ENCODE results near the gene ANKH.

ANKH gene

GRCh38 chr5:14699159-14699558 lies 172.4 kb downstream of the ANKH start:
- H3K9me3 ChIP-seq (ENCODE audit: control insufficient read depth, insufficient read depth, low read length), result no peaks in the 10 kb centered on the region
- H3K4me3 ChIP-seq (ENCODE audit: low read length), result no peak overlapping the region
- H3K4me1 ChIP-seq (ENCODE audit: control insufficient read depth, low read length), result no peaks in the 10 kb centered on the region
- no peaks in the 10 kb centered on the region for H4K20me1 ChIP-seq (ENCODE audit: control insufficient read depth, insufficient read depth, low read depth, low read length)
- no peaks in the 10 kb centered on the region for H3K27me3 ChIP-seq (ENCODE audit: control insufficient read depth, low read length)
- no peak overlapping the region for H3K4me2 ChIP-seq (ENCODE audit: low read length)
- TF ChIP-seq CTCF (IDR thresholded peaks at IDR 0.05; ENCODE audit: low read depth, low read length, poor library complexity, severe bottlenecking) (no peak), EZH2phosphoT487 (IDR thresholded peaks at IDR 0.05; ENCODE audit: borderline replicate concordance, low read length) (no peak)
- H3K9me2 ChIP-seq (replicated peaks; ENCODE audit: control insufficient read depth, low read length), result no peaks in the 10 kb centered on the region
- peaks cover 2% of the 10 kb centered on the region; the same call in 1 of the 2 replicates for H3K79me2 ChIP-seq (ENCODE audit: control insufficient read depth, low read length)
- H3K36me3 ChIP-seq (ENCODE audit: control insufficient read depth, low read length), result peaks cover 79% of the 10 kb centered on the region
- H3F3A ChIP-seq (ENCODE audit: control insufficient read depth, insufficient read depth), result no peaks in the 10 kb centered on the region
- no peak overlapping the region for H3K27ac ChIP-seq (ENCODE audit: low read depth, low read length)

GRCh38 chr5:14698495-14698894 lies 173.1 kb downstream of the ANKH start:
- H3K4me2 ChIP-seq (ENCODE audit: low read length), result no peak overlapping the region
- no peak overlapping the region for H3K27ac ChIP-seq (ENCODE audit: low read depth, low read length)
- no peaks in the 10 kb centered on the region for H3K27me3 ChIP-seq (ENCODE audit: control insufficient read depth, low read length)
- H3K36me3 ChIP-seq (ENCODE audit: control insufficient read depth, low read length), result peaks cover 81% of the 10 kb centered on the region
- no peaks in the 10 kb centered on the region for H4K20me1 ChIP-seq (ENCODE audit: control insufficient read depth, insufficient read depth, low read depth, low read length)
- H3K9me3 ChIP-seq (ENCODE audit: control insufficient read depth, insufficient read depth, low read length), result no peaks in the 10 kb centered on the region
- no peak overlapping the region for H3K4me3 ChIP-seq (ENCODE audit: low read length)
- TF ChIP-seq CTCF (IDR thresholded peaks at IDR 0.05; ENCODE audit: low read depth, low read length, poor library complexity, severe bottlenecking) (no peak), EZH2phosphoT487 (IDR thresholded peaks at IDR 0.05; ENCODE audit: borderline replicate concordance, low read length) (no peak)
- no peaks in the 10 kb centered on the region for H3F3A ChIP-seq (ENCODE audit: control insufficient read depth, insufficient read depth)
- no peaks in the 10 kb centered on the region for H3K9me2 ChIP-seq (replicated peaks; ENCODE audit: control insufficient read depth, low read length)
- H3K79me2 ChIP-seq (ENCODE audit: control insufficient read depth, low read length), result peaks cover 2% of the 10 kb centered on the region; the same call in 1 of the 2 replicates
- no peaks in the 10 kb centered on the region for H3K4me1 ChIP-seq (ENCODE audit: control insufficient read depth, low read length)

DNA sequence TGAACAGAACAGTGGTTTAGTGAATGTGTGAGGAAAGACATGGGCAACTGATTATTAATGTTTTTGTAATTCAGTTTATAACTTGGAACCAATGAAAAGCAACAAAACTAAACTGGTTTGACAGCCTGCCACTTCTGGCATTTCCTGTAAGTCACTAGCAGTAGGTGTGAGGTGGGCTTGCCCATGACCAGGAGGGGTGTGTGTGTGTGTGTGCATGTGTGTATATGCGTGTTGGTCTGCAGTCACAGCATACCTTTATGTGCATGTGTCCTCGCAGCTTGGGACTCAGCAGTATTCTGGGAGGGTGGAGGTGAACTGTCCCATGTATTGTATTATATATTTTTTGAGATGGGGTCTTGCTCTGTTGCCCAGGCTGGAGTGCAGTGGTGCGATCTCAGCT lies 174.7 kb downstream of the ANKH start:
- Histone ChIP-seq H3K9me2 (replicated peaks; ENCODE audit: control insufficient read depth, low read length) (no peaks in the 10 kb centered on the region), H3K4me2 (ENCODE audit: low read length) (no peak overlapping the region), H3K27me3 (ENCODE audit: control insufficient read depth, low read length) (no peaks in the 10 kb centered on the region), H3K9me3 (ENCODE audit: control insufficient read depth, insufficient read depth, low read length) (no peaks in the 10 kb centered on the region), H3K4me1 (ENCODE audit: control insufficient read depth, low read length) (no peaks in the 10 kb centered on the region), H3K4me3 (ENCODE audit: low read length) (no peak overlapping the region), H3F3A (ENCODE audit: control insufficient read depth, insufficient read depth) (no peaks in the 10 kb centered on the region), H3K79me2 (ENCODE audit: control insufficient read depth, low read length) (peaks cover 2% of the 10 kb centered on the region; the same call in 1 of the 2 replicates), H3K36me3 (ENCODE audit: control insufficient read depth, low read length) (peaks cover 89% of the 10 kb centered on the region), H4K20me1 (ENCODE audit: control insufficient read depth, insufficient read depth, low read depth, low read length) (no peaks in the 10 kb centered on the region), H3K27ac (ENCODE audit: low read depth, low read length) (no peak overlapping the region)
- TF ChIP-seq CTCF (IDR thresholded peaks at IDR 0.05; ENCODE audit: low read depth, low read length, poor library complexity, severe bottlenecking) (no peak), EZH2phosphoT487 (IDR thresholded peaks at IDR 0.05; ENCODE audit: borderline replicate concordance, low read length) (no peak)

Measured in DOHH2 (cell line).